ENCODE results near the gene MGMT.

Gene MGMT

GRCh38 chr10:129546106-129546505 lies 79.1 kb downstream of the MGMT start:
- no peak for DNase-seq

DNA sequence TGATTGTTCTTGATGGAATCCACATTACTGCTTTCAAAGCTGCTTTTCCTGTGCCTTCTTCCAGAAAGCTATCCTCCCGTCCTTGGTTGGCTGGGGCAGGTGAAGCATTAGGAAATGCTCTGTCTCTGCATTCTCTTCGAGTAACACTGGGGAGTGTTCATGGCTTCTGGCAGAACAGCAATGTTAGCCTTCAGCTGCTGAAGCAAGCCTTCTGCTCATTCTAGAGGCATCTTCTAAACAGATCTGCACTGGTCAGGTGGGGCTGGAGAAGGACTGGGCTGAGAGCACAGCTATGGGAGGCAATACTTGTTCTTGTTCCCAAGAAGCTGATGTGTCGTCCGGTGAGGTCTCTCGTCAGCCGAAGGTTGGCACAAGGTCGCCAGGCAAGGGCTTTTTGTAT lies 80.6 kb downstream of the MGMT start:
- no peak for DNase-seq

- no peak for DNase-seq
Observed at GRCh38 chr10:129548600-129548999, 81.6 kb downstream of the MGMT start.

GRCh38 chr10:129550076-129550475 lies 83.0 kb downstream of the MGMT start:
- no peak for DNase-seq

- DNase-seq: no peak
Observed at GRCh38 chr10:129550658-129551057, 83.6 kb downstream of the MGMT start.

- no peak for DNase-seq
Observed at GRCh38 chr10:129552119-129552518, 85.1 kb downstream of the MGMT start.

GRCh38 chr10:129553928-129554327 lies 86.9 kb downstream of the MGMT start:
- no peak for DNase-seq

- no peak for DNase-seq
Observed at GRCh38 chr10:129556316-129556715, 89.3 kb downstream of the MGMT start.

- no peak for DNase-seq
Observed at GRCh38 chr10:129560361-129560760, 93.3 kb downstream of the MGMT start.

DNA sequence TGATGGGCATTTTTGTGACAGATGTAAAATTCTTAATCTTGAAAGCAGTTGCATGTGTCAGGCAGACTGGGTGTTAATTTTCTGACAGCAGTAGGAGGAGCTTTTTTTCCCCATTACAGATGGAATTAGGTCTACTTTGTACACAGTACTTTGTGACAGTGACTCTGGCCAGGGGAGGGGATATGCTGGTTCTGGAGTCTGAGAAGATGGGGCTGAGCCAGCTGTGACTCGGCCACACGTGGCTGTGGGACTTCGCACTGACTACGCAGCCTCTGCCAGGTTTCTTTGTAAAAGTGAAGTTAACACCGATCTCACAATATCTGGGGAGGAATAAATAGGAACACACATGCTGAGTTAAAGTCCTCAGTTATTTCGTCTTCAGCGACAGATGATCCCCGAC lies 95.4 kb downstream of the MGMT start:
- DNase-seq: no peak

GRCh38 chr10:129564923-129565322 lies 97.9 kb downstream of the MGMT start:
- DNase-seq: no peak

GRCh38 chr10:129568583-129569344 lies 101.7 kb downstream of the MGMT start:
- no peak for DNase-seq

DNA sequence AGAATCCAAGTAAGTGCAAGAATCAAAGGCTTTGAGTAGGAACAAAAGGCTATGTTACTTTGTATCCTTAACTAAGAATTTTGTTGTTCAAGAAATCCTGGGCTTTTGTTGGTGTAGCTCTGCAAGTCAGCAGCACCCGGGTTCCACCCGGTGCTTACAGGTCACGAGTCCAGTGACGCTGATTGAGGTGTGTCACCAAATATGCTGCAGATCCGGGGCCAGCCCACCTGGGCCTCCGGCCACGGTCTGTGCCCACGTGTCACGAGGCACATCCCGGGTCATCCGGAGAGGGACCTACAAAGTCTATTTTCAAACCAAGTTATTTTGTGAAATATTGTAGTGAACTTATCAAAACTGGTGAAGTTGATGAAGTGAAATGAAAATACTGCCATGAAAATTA lies 103.1 kb downstream of the MGMT start:
- no peak for DNase-seq

- no peak for DNase-seq
Observed at GRCh38 chr10:129579228-129579627, 112.2 kb downstream of the MGMT start.

GRCh38 chr10:129580010-129580409 lies 113.0 kb downstream of the MGMT start:
- DNase-seq: no peak

GRCh38 chr10:129580901-129581300 lies 113.9 kb downstream of the MGMT start:
- no peak for DNase-seq

GRCh38 chr10:129581827-129582411 lies 114.9 kb downstream of the MGMT start:
- no peak for DNase-seq

- DNase-seq: no peak
Observed at GRCh38 chr10:129583831-129584230, 116.8 kb downstream of the MGMT start.

GRCh38 chr10:129586898-129587443 lies 119.9 kb downstream of the MGMT start:
- no peak for DNase-seq

GRCh38 chr10:129589546-129589945 lies 122.5 kb downstream of the MGMT start:
- no peak for DNase-seq

DNA sequence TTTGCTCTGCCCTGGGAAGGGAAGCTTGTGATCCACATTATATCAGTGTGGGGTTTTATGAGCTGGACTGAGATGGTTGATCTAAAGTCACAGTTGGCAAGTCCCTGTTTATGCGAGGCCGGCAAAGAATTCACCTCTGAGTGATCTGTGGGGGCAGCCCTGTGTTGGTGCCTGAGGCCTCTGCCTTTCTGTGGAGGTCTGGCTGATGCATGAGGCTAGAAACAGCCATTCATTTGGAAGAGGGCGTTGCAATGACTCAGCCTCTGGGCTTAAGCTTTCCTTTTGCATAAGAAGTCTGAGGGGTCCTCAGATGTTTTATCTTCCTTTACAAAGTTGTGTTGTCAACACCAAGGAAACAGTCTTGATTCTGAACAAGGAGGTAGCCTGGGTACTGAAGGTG lies 126.9 kb downstream of the MGMT start:
- no peak for DNase-seq

DNA sequence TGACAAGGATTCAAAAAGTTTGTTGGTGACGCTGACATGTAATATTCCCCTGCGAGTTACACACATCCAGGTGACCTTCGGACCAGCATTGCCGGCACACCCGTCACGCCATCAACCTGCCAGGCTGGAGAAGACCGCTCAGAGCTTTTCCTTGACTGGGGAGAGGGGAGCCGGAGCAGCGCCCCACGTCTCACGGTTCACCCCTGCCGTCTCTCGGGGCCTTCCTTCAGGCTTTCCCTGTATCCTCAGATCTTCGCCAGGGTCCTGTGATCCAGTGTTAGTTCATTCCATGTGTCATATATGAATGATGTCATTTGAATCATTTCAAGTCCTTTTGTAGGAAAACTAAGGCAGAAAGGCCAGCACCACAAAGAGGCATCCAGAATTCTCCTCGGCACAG lies 127.8 kb downstream of the MGMT start:
- no peak for DNase-seq

- no peak for DNase-seq
Observed at GRCh38 chr10:129598413-129598812, 131.4 kb downstream of the MGMT start.

- no peak for DNase-seq
Observed at GRCh38 chr10:129599160-129599559, 132.1 kb downstream of the MGMT start.

GRCh38 chr10:129601737-129602136 lies 134.7 kb downstream of the MGMT start:
- DNase-seq: no peak

All from CD4-positive, alpha-beta T cell treated with Interferon gamma for 1 hour (primary cell).